Left renal pelvis (tissue), 4 donors: ENCODE results near the gene CD274. TPM values are rescaled to one million over a fixed set of nuclear protein-coding genes. Genes with fewer than 3 reads are reported as not detected.
"Not testable (repeated sequence)": the region's sequence is repeated elsewhere in the genome, so short reads cannot be mapped to it uniquely, and the experiment has no call there.

Experiments used
- DNase-seq, 4 donors: peaks; one replicate each; pipeline ENCODE4 v3.0.0-alpha.2; 2013; ENCODE audit warnings: low read depth in 4 of 4, low spot score in 3 of 4
- polyA plus RNA-seq, 4 donors: library from polyadenylated mRNA; unstranded; fragments of 120-200 nt; gene quantifications; one replicate each; pipeline ENCODE4 v1.2.1, GENCODE V29; 2013; ENCODE audit not compliant: insufficient read length in 4 of 4

The CD274 gene
- polyA plus RNA-seq, 4 donors: 0.39 to 1.4 (median 0.85) TPM

DNA sequence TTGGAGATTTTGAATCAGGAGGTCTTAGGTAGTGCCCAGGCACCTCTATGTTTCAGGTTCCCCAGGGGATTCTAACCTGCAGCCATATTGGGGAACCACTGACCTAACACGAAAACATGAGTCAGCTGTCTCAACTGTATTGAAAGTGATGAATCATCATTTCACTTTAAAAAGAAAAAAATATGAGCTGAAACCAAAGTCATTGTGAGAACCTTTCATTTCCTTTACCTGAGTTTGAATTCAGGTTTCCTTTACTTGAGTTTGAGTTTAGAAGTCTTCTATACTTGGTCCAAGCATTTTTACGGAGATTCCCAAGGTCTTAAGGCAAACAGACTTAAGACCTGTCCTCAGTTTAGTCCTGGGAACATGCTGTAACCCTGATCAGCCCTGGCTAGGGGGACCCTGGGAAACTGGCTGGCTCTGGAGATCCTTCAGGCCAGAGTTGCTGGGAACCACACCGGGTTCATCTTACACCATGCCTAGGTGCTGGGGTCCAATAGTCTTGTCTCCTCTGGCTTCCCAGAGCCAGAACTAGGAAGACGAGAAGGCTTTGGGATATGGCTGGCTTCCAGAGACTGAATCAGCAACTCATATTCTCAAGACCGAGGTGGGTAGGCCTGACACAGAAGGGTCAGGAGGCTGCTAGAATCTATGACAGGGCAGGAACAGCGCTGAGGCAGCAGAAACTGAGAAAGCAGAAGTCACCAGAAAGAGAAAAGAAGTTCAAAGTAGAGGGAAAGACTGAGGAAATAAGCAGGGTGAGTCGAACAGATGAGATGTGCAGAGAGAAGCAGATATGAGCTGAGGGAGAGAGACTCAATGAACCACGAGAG, 43.6 kb downstream of the CD274 start:
- no peak for DNase-seq

DNA sequence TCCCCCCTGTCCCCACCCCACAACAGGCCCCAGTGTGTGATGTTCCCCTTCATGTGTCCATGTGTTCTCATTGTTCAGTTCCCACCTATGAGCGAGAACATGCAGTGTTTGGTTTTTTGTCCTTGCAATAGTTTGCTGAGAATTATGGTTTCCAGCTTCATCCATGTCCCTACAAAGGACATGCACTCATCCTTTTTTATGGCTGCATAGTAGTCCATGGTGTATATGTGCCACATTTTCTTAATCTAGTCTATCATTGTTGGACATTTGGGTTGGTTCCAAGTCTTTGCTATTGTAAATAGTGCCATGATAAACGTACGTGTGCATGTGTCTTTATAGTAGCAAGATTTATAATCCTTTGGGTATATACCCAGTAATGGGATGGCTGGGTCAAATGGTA, 44.4 kb downstream of the CD274 start:
- not testable (repeated sequence) for DNase-seq

DNA sequence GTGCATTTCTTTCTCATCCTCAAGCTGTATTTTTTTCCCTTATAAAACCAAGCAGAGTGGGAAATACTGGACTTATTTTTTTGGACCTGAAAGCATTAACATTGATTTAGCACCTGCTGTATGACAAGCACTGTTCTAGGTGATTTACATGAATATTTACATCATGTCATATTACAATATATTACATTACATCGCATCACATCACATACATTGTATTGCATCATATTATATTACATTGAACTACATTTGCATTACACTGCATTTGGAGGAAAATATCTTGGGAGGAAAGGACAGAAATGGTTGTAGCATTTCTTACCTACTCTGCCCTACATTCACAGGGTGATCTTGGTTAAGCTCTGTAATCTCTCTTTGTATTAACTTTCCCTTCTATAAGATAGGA, 48.8 kb downstream of the CD274 start:
- DNase-seq: no peak

DNA sequence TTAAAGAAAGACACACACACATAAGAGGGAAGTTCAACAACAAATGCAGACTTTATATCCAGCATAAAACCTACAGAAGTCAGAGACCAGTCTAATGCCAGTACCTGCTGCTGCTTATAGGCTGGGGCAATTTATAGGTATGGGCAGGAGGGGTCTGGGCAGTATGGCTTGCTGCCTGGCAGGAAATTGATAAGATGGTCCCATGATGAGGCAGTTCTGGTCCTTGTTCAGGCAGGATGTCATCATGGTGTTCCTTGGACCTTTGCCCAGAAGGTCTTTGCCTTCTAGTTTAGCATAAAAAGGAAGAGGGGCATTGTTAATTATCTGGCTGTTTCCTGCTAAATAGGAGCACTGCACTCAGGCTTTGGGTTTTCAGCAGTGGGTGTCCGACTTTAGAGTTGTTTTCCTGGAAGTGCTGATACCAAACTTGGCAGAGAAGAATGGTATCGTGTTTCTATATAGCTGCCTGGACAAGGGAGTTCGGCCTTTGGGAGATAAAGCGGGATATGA, 49.6 kb downstream of the CD274 start:
- peak in 2 of 4 donors; percentile 6 to 10 for DNase-seq

DNA sequence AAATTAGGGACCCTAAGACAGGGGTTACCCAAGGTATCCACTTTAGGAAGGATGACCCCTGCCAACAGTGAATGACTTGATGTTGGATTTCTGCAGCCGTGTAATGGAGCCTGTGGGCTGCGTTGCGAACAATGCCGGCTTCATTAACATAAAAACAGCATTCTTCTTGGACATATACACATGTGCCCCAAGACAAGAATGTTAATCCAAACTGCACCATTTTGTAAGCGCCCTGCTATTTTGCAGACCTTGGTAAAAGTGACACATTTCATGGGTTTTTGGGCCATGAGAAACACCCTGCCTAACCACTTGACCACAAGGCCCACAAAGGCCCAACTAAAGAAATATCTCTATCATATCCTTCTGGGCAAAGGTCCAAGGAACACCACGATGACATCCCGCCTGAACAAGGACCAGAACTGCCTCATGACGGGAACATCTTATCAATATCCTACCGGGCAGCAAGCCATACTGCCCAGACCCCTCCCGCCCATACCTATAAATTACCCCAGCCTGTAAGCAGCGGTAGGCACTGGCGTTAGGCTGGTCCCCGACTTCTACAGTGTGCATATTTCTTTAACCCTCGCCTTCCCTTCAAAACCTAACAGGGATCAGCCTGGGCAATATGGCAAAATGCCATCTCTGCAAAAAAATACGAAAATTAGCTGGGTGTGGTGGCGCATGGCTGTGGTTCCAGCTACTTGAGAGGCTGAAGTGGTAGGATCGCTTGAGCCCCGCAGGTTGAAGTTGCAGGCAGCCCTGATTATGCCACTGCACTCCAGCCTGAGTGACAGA, 50.3 kb downstream of the CD274 start:
- DNase-seq: no peak

DNA sequence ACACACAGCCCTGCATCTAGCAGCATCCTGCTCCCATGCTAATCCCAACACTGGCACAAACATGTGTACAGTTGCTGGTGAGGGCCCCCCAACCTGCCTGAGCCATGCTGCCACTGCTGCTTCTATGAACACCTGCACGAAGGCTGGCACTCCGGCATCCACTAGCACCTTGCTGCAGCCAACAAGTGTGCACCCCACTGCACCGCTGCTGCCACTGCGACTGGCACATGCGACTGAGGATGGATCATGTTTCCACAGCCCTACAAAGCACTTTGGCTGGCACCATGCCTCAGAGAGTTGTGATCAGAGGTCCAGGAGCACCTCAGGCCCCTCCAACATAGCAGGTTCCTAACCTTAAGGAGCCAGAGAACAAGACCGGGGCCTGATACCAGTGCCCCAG, 52.2 kb downstream of the CD274 start:
- DNase-seq: no peak

DNA sequence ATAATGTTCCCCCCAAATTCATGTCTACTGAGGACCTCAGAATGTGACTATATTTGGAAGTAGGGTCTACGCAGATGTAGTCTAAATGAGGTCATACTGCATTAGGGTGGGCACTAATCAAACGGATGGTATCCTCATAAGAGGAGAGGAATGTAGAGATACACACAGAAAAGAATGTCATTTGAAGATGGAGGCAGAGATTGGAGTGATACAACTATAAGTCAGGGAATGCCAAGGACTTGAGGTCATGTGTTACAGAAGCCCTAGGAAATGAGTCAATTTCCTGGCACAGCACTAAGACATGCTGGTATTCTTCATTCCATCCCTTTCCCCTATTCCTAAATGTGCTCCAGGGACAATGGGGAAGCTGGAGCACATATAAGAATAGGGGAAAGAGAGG, 59.2 kb downstream of the CD274 start:
- no peak for DNase-seq

DNA sequence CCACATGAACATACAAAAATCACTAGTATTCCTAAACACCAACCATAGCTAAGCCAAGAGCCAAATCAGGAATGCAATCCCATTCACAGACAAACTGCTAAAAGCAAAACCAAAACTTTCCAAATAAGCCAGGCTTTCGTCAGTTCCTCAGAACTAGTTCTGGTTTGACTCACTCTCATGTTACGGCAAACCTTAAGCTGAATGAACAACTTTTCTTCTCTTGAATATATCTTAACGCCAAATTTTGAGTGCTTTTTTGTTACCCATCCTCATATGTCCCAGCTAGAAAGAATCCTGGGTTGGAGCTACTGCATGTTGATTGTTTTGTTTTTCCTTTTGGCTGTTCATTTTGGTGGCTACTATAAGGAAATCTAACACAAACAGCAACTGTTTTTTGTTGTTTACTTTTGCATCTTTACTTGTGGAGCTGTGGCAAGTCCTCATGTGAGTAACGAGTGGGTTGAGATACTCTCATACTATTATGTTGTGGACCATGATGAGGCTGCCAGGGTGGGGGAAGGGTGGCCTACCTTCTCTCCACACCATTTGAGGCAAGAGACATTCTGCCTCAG, 60.1 kb downstream of the CD274 start, which contains the start of gene PDCD1LG2:
TSS of gene PDCD1LG2 (plus strand) at position 172 of the 572 bp plus-strand sequence. CDS start 12,016 bp downstream, outside the sequence.
- no peak for DNase-seq

DNA sequence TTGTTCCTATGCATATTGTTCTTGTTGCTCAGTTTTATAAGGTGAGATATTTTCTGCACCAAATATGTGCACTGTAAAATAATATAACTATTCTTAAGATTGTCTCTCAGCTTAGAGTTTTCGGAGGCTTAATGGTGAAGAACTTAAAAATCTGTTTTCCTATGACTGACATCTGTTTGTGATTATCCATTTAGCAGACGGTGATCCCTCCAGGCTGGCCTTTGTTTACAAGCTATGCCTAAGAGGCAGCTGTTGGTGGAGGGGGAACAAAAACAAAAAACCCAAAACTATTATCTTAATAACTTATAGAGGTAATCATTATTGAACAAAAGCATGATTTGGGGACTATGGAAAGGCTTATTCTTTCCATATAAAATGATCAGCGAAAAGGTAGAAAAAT, 60.6 kb downstream of the CD274 start:
- DNase-seq: no peak

DNA sequence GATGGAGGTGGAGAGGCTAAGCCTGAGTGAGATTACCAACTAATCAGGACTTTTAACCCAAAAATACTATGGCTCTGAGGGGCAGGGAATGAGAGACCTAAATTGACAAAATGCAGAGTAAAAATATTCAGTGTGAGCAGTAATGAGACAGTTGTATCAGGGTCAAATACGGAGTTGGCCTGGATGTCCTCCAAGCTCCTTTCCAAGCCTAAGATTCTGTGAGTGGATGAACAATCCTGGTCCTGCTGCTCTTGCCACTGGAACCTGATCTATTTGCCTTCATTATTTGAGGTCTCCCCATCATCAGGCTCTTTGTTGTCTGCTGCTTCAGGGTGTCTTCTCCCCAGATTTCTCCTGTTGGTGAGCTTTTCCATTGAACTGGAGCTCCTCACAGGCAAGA, 61.1 kb downstream of the CD274 start:
- DNase-seq: no peak

DNA sequence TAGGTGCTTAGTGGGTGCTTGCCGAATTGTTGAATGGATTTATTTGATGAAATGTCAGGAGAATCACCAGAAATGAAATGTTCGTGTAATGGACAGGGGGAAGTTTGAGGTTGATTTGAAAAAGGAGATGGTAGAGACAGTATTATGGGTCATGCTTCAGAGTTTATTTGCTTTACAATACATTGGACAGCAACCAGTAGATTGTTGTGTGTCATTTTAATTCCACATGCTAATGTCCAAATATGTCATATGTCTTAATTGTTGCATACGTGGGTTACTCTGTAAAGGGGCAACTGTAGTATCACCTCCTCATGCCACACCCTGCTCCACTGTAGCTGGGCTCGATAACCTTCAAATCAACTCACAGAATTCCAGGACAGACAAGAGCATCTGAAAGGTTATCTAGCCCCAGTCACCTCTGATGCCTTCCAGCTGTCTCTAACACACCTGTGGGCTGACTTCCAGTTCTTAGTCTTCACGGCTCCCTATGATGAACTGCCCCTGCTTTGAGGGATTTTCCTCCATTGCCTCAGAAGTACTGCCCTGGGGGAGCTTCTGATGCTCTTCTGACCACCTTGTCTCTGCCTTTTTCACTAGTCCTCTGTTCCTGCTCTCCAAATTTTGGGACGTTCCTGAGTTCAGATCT, 61.7 kb downstream of the CD274 start:
- DNase-seq: no peak

DNA sequence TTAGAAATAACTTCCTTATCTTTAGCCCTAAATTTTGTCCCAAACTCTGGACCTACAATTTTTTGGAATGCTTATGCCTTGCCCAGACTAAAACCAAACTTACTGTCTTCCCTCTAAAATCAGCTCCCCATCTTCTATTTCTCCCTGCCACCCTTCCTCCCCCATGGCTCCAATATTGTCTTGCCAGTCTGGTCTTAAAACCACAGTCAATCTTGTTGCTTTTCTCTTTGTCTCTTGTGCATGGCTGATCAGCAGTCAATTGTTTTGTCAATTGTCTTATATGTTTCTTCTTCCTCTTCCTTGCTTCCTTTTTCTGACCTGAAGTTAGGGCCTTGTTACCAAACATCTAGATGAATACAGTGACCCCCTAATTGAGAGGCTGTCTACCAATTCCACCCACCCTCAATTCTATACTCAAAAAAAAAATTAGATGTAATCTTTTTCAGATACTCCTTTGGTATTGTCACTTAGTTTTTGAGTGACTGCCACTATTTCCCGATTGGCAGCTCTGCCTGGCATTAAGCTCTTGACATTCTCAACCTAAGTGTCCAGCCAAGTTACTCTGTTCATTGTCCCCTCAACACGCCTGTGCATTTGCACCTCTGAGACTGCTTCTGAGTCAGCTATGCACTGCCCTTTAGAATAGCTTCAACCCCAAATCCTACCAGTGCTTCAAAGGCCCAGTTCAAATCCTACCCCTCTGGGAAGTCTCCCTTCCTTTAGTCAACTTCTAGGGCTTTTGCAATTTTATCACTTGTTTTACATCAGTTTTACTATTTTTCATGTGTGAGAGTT, 62.5 kb downstream of the CD274 start:
- no peak for DNase-seq

DNA sequence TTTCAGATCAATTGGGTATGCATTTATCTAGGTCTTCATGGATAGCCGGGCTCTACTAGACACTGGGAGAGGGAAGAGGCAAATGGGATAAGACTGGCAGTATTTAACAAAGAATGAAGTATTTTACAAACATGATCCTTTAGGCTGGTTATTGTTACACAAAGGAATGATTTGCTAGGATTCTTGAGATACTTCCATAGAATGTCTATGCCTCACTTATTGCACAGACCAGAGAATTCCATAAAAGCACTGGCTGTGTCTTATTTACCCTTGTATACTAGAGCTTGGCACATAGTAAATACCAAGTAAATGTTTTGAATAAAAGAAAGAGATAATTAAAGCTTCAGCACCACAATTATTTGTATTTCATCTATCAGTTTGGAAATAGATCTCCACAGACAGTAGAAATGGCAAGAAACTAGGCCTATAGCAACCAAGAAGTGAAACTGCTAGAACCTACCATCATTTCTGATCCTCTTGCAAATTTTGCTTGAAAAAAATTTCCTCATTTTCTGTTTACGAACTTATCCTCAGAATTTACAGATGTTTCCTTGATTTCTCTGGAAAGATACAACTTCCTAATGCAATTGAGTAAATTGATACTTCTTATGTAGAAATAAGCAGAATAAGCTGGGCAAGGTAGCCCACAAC, 63.7 kb downstream of the CD274 start:
- DNase-seq: no peak

DNA sequence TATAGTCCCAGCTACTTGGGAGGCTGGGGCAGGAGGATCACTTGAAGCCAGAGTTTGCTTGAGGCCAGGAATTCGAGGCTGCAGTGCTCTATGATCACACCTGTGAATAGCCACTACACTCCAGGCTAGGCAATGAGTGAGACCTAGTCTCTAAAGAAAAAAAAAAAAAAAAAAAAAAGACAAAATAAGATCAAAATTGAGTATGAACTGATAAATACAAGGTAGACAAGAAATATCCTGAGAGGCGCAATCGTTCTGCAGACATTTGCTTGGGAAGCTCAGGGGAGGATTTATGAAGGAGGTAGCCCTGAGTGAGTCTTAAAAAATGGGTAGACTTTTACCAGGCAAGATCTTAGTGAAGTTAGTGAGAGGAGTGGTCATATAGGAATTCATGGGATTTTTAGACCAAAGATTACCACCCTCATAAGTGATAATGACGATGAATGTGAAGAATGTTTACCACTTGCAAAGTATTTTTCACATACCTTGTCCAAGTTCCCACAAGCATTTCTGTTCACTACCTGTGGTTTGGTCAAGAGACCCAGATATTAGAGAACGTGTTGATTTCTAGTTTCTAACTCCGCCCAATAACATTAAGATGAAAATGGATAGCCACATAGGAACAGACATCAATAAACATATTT, 64.4 kb downstream of the CD274 start:
- no peak for DNase-seq

DNA sequence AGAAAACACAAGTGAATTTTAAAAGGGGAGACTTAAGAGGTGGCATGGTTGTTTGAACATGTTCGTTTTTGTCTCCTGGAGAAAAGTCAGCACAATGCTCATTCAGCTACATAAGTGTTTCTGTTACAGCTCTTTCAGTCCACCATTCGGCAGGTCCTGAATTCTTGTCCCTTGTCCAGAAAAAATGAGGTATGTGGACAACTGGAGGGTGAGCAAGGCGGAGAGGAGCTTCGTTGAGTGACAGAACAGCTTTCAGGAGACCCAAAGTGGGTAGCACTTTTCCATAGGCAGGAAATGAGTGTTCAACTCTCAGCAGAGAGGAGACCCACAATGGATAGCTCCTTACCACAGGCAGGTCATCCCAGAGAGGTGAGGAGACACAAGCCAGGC, 64.9 kb downstream of the CD274 start:
- no peak for DNase-seq

DNA sequence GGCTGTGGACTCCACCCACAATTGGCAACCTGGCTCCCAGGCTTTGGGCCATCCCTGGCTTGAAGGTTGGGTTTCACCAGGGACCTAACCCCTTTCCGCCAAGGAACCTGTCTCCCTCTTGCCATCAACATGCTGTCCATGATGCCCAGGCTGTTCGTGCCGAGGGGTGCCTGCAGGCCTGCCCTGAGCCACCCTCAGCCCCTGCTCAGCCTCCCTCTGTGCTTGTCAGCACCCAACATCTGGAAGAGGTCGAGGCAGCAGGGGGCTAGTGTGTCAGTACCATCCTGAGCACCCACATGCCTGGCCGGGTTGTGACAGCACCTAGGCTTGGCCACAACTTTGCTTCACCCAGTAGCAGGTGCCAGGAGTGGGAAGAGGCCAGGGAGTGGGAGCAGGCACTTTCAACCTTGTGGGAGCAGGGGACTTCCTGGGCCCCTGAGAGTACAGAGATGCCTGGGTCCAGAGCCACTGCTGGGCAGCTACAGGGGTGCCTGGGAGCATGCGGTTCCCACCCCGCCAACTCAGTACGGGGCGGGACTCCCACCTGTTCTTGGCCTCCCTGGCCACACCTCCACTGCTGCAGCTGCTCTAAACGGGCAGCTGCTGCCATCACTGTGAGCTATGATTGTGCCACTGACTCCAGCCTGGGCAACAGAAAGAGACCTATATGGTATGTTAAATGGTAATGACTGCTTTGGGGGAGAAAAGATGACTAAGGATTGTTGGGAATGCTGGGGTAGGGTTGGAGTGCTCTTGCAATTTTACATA, 66.3 kb downstream of the CD274 start:
- DNase-seq: no peak

DNA sequence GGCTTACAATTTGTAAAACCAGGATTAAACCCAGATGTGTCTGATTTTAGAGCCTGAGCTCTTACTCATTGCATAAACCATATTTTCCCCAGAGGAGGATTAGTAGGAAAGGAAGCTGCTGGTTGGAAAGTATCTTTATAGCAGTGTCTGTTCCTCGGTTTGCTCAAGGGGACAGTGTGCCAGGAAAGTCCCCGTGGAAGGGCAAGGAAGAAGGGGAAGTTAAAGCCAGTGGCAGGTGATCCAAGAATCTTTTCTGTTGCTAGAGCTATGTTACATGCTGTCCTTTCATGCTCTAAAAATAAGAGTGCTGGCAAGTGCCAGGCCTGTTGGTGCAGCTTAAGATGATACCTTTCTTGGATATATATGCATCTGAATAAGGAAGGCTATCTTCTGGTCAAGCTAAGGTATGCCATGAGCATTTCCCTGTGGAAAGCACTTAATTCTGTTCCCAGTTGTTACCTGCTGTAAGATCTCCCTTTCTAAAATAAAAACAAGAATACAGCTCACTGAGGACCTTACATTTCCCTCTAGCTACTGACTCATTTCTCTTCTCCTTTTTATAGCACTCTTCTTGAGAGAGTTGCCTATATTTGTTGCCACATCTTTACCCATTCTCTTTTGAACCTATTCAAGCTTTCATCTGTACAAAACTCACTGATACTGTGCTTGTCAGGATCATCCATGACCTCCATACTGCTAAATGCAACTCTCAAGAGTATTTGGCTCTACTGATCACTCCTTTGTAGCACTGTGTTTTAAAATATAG, 68.0 kb downstream of the CD274 start:
- DNase-seq: no peak

DNA sequence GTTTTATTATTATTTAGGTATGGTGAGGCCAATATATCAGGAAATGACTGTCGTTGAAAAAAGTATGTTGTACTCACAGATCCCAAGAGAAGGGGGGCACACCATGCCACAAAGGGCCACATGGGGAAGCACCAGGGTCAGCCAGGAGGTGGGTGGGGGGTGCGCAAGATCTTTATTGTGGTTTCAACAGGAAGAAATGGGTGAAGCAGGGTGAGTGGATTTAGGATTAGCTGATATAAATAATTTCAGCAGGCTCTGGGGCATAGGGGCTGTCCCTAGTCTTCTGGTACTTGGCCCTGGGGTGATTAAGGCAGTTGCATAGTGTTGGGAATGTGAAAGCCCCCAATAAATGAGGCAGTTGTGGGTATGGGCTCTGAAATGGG, 68.6 kb downstream of the CD274 start:
- no peak for DNase-seq
